SU-DHL-6 (cell line): ENCODE measurements around the gene SLC35A3.
A peak's percentile ranks its signal among the peaks of the same experiment; 100 is the strongest.
"Not testable (repeated sequence)": the region's sequence is repeated elsewhere in the genome, so short reads cannot be mapped to it uniquely, and the experiment has no call there.

Experiments used
- H2AFZ ChIP-seq: fragments of 200-600 bp; sonication (generic); 2 replicates; pipeline ENCODE4 v1.6.1; 2014; ENCODE audit warnings: low read depth, mild to moderate bottlenecking, moderate library complexity, mixed read lengths, antibody characterized with exemption, low read length; ENCODE audit not compliant: severe bottlenecking
- H3F3A ChIP-seq: fragments of 200-600 bp; shearing (Covaris generic); 2 replicates; pipeline ENCODE4 v1.6.0; 2016; ENCODE audit warnings: antibody characterized with exemption, mild to moderate bottlenecking; ENCODE audit not compliant: insufficient read depth
- H3K27ac ChIP-seq: fragments of 200-600 bp; sonication (generic); 2 replicates; pipeline ENCODE4 v1.5.1; 2016; ENCODE audit warnings: low read depth, mild to moderate bottlenecking, low read length, moderate library complexity, mixed read lengths
- H3K27me3 ChIP-seq: fragments of 200-600 bp; sonication (generic), shearing (Covaris generic); 2 replicates; pipeline ENCODE4 v1.6.0; 2014; ENCODE audit warnings: mild to moderate bottlenecking, low read length
- H3K36me3 ChIP-seq: fragments of 200-600 bp; sonication (generic); 2 replicates; pipeline ENCODE4 v1.6.1; 2014; ENCODE audit warnings: mild to moderate bottlenecking, low read length, mixed read lengths
- H3K4me2 ChIP-seq: fragments of 300-600, 200-600 bp; shearing (Covaris generic), sonication (generic); 2 replicates; pipeline ENCODE4 v1.6.0; 2014; ENCODE audit warnings: low read length, low read depth, mild to moderate bottlenecking; ENCODE audit not compliant: poor library complexity, severe bottlenecking
- H3K4me3 ChIP-seq: fragments of 200-600 bp; sonication (generic); 2 replicates; pipeline ENCODE4 v1.5.1; 2014; ENCODE audit warnings: antibody characterized with exemption, low read length, mild to moderate bottlenecking, mixed read lengths; ENCODE audit not compliant: insufficient read depth, poor library complexity, severe bottlenecking
- H3K79me2 ChIP-seq: fragments of 200-600 bp; sonication (generic); 2 replicates; pipeline ENCODE4 v1.6.1; 2014; ENCODE audit warnings: mild to moderate bottlenecking, low read length, moderate library complexity; ENCODE audit not compliant: insufficient read depth
- H3K9ac ChIP-seq: fragments of 200-600 bp; sonication (generic); 2 replicates; pipeline ENCODE4 v1.7.0; 2014; ENCODE audit warnings: mild to moderate bottlenecking, low read length
- H3K9me2 ChIP-seq: fragments of 200-600 bp; sonication (generic); replicated peaks from 2 replicates; pipeline ENCODE4 v1.6.1; 2014; ENCODE audit warnings: low read length; ENCODE audit not compliant: insufficient read depth
- H3K9me3 ChIP-seq: fragments of 200-600 bp; sonication (generic); 2 replicates; pipeline ENCODE4 v1.6.1; 2014; ENCODE audit warnings: low read length, mixed read lengths; ENCODE audit not compliant: insufficient read depth
- H4K20me1 ChIP-seq: fragments of 200-600 bp; sonication (generic); 2 replicates; pipeline ENCODE4 v1.6.1; 2014; ENCODE audit warnings: low read depth, mild to moderate bottlenecking, antibody characterized with exemption, low read length, moderate library complexity, mixed read lengths
- EZH2phosphoT487 ChIP-seq: fragments of 200-600 bp; sonication (generic), shearing (Covaris generic); conservative IDR thresholded peaks from 2 replicates; pipeline ENCODE4 v1.6.1; 2018; ENCODE audit warnings: mild to moderate bottlenecking, antibody characterized with exemption, low read length, moderate library complexity, mixed read lengths
- TF ChIP-seq, protein P1 (sequence below): fragments of 200-600 bp; sonication (generic); IDR thresholded peaks from one replicate; pipeline ENCODE4 v1.5.1; 2017; ENCODE audit warnings: antibody characterized with exemption, mild to moderate bottlenecking, low read length, moderate library complexity; ENCODE audit not compliant: insufficient read depth, poor library complexity, severe bottlenecking

SLC35A3 gene

DNA sequence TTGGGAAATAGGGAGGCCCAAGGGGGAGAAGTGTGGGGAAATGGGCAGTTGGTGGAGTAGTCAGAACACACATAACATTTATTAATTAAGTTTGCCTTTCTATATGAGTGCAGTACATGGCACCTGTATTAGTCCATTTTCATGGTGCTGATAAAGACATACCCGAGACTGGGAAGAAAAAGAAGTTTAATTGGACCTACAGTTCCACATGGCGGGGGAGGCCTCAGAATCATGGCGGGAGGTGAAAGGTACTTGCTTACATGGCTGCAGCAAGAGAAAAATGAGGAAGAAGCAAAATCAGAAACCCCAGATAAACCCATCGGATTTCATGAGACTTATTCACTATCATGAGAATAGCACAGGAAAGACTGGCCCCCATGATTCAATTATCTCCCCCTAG, 1.6 kb upstream of the SLC35A3 start:
- H3K27me3 ChIP-seq: no peaks in the 10 kb centered on the region
- H3K9ac ChIP-seq: no peak overlapping the region
- peaks cover 29% of the 10 kb centered on the region for H3K79me2 ChIP-seq
- peak overlapping the region; percentile 56 for H3K4me2 ChIP-seq
- H3K36me3 ChIP-seq: no peaks in the 10 kb centered on the region
- TF ChIP-seq, protein P1, sequence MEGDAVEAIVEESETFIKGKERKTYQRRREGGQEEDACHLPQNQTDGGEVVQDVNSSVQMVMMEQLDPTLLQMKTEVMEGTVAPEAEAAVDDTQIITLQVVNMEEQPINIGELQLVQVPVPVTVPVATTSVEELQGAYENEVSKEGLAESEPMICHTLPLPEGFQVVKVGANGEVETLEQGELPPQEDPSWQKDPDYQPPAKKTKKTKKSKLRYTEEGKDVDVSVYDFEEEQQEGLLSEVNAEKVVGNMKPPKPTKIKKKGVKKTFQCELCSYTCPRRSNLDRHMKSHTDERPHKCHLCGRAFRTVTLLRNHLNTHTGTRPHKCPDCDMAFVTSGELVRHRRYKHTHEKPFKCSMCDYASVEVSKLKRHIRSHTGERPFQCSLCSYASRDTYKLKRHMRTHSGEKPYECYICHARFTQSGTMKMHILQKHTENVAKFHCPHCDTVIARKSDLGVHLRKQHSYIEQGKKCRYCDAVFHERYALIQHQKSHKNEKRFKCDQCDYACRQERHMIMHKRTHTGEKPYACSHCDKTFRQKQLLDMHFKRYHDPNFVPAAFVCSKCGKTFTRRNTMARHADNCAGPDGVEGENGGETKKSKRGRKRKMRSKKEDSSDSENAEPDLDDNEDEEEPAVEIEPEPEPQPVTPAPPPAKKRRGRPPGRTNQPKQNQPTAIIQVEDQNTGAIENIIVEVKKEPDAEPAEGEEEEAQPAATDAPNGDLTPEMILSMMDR: no peak
- TF ChIP-seq EZH2phosphoT487: no peak
- H3K27ac ChIP-seq: no peak overlapping the region
- no peaks in the 10 kb centered on the region for H3K9me2 ChIP-seq
- H3F3A ChIP-seq: no peaks in the 10 kb centered on the region
- H2AFZ ChIP-seq: no peak overlapping the region
- no peaks in the 10 kb centered on the region for H3K9me3 ChIP-seq
- H3K4me3 ChIP-seq: no peak overlapping the region
- no peaks in the 10 kb centered on the region for H4K20me1 ChIP-seq

DNA sequence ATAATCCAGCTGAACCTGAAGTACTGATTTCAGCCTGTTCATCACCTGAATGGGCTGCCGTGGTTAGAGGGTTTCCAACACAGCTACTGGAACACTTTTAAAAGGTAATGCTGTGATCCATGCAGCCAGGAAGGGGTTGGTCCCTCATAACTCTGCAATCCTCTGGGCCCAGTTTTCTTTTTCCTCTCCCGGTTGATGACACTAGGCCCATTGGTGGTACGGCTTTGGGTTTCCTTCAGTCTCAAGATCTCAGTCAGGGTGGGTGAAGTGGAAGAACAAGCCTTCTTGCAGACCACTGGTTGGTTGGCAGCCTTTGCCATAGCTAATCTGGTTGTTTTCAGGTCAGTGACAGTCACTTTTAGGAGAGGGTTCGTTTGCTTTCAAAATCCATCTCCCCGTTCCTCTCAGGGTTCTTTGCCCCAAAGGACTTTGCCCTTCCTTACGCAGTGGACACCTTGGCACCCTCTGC, 502 bp upstream of the SLC35A3 start:
- no peaks in the 10 kb centered on the region for H3K36me3 ChIP-seq

DNA sequence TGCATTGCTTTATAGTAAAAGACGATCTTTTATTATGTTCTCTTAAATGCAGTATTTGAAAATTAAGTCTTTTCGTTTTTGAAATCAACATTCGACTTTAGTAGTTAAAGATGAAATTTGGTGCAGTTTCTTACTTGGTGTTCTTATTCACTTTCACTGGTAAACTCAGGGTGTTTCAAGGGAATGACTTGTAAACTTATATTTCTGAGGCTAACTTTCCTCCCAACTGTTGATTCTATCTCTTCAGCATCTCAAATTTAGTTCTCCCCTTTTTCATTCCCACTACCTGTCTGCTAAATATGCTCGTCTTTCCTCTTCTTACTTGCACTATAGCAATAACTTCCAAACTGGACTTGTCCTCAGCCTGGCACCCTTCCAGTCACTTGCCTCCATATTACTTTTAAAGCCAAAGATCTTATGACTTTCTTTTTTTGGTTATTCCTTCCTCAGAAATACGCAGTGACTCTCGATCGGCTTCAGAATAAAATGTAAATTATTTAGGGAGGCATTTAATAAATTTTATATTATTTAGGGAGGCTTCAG, 988 bp downstream of the SLC35A3 start:
- TF ChIP-seq, protein P1: no peak
- no peak for TF ChIP-seq EZH2phosphoT487
- Histone ChIP-seq H3F3A (no peaks in the 10 kb centered on the region), H3K9ac (peak overlapping the region; percentile 80), H4K20me1 (no peaks in the 10 kb centered on the region), H3K27me3 (no peaks in the 10 kb centered on the region), H3K9me2 (no peaks in the 10 kb centered on the region), H3K36me3 (peaks cover 4% of the 10 kb centered on the region; the same call in 1 of the 2 replicates), H3K4me2 (peak overlapping the region; percentile 56), H2AFZ (peak overlapping the region; percentile 66), H3K79me2 (peaks cover 45% of the 10 kb centered on the region), H3K27ac (peak overlapping the region; percentile 58), H3K4me3 (peak overlapping the region; percentile 65), H3K9me3 (no peaks in the 10 kb centered on the region)

More for the DNA sequence above, 502 bp upstream of the SLC35A3 start:
- Histone ChIP-seq H3K4me3 (peak overlapping the region; percentile 65), H3K9me3 (no peaks in the 10 kb centered on the region), H3K79me2 (peaks cover 39% of the 10 kb centered on the region), H3F3A (no peaks in the 10 kb centered on the region), H3K9me2 (no peaks in the 10 kb centered on the region), H3K27me3 (no peaks in the 10 kb centered on the region), H4K20me1 (no peaks in the 10 kb centered on the region), H3K27ac (peak overlapping the region; percentile 58), H2AFZ (peak overlapping the region; percentile 66), H3K9ac (peak overlapping the region; percentile 80), H3K4me2 (peak overlapping the region; percentile 56)
- TF ChIP-seq EZH2phosphoT487: no peak
- TF ChIP-seq, protein P1: no peak

DNA sequence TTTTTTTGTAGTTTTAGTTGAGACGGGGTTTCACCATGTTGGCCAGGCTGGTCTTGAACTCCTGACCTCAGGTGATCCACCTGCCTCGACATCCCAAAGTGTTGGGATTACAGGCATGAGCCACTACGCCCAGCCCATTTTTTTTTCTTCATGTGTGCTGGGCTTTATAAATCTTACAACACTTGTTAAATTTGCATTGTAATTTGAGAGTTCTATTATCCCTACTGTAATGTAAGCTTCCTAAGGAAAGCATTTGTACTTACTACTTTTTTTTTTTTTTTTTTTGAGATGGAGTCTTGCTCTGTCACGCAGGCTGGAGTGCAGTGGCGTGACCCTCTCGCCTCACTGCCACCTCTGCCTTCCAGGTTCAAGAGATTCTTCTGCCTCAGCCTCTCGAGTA, 2.3 kb downstream of the SLC35A3 start:
- H3K79me2 ChIP-seq: peaks cover 45% of the 10 kb centered on the region
- not testable (repeated sequence) for H3K4me2 ChIP-seq, H3K9me2 ChIP-seq, H4K20me1 ChIP-seq, H3K4me3 ChIP-seq, H3F3A ChIP-seq, H2AFZ ChIP-seq, H3K27me3 ChIP-seq, H3K27ac ChIP-seq, H3K36me3 ChIP-seq, H3K9me3 ChIP-seq, H3K9ac ChIP-seq
